ENCODE results near the gene CASKIN1.

- TF ChIP-seq CTCF (IDR thresholded peaks at IDR 0.05) (no peak), POLR2A (IDR thresholded peaks at IDR 0.05) (no peak)
Observed at GRCh38 chr16:2173366-2173765, 23.0 kb downstream of the CASKIN1 start.

All from lower leg skin (tissue), 3 donors.